Fibroblast of lung (primary cell): Measurements from ENCODE around the gene ARFGAP3. TPM values are rescaled to one million over a fixed set of nuclear protein-coding genes. Genes with fewer than 3 reads are reported as not detected.

Experiments
- DNase-seq, 2 donors: peaks; one replicate each; pipeline versions ENCODE4 v3.0.0 to v3.0.0-alpha.2; 2010; ENCODE audit warnings: low read depth in 2 of 2
- H2AFZ ChIP-seq: 2 replicates; pipeline ENCODE4 v1.5.1; 2012; ENCODE audit warnings: low read length, control low read depth, inconsistent platforms
- H3K27ac ChIP-seq: 2 replicates; pipeline ENCODE4 v1.5.1; 2011; ENCODE audit warnings: low read length, control low read depth; ENCODE audit not compliant: insufficient read depth
- H3K27me3 ChIP-seq: 2 replicates; pipeline ENCODE4 v1.5.1; 2011; ENCODE audit warnings: mild to moderate bottlenecking, low read length; ENCODE audit not compliant: control insufficient read depth, insufficient read depth
- H3K36me3 ChIP-seq: 2 replicates; pipeline ENCODE4 v1.5.1; 2011; ENCODE audit warnings: low read length; ENCODE audit not compliant: control insufficient read depth, insufficient read depth
- H3K4me1 ChIP-seq: 2 replicates; pipeline ENCODE4 v1.5.1; 2011; ENCODE audit warnings: low read length; ENCODE audit not compliant: control insufficient read depth, insufficient read depth; ENCODE audit errors: extremely low read depth
- H3K4me2 ChIP-seq: 2 replicates; pipeline ENCODE4 v1.5.1; 2011; ENCODE audit warnings: low read length, control low read depth; ENCODE audit not compliant: insufficient read depth; ENCODE audit errors: extremely low read depth
- H3K4me3 ChIP-seq, 4 experiments: fragments of 200-600 bp in 1 of 4; sonication (generic) in 1 of 4; replicated peaks in 1 of 4; 2 replicates each; pipeline ENCODE4 v1.5.1; 2011 to 2016; ENCODE audit warnings: low read length in 4 of 4, low read depth in 3 of 4, mild to moderate bottlenecking in 3 of 4, control low read depth in 2 of 4, inconsistent platforms in 1 of 4, mixed read lengths in 1 of 4; ENCODE audit not compliant: insufficient read depth in 1 of 4; ENCODE audit errors: control extremely low read depth in 1 of 4
- H3K79me2 ChIP-seq: 2 replicates; pipeline ENCODE4 v1.5.1; 2012; ENCODE audit warnings: mild to moderate bottlenecking, low read length, inconsistent platforms; ENCODE audit not compliant: control insufficient read depth, insufficient read depth
- H3K9ac ChIP-seq: 2 replicates; pipeline ENCODE4 v1.5.1; 2011; ENCODE audit warnings: mild to moderate bottlenecking, low read length, control low read depth; ENCODE audit not compliant: insufficient read depth
- H3K9me3 ChIP-seq: 2 replicates; pipeline ENCODE4 v1.5.1; 2012; ENCODE audit warnings: low read depth, low read length; ENCODE audit not compliant: control insufficient read depth, insufficient read depth
- H4K20me1 ChIP-seq: 2 replicates; pipeline ENCODE4 v1.5.1; 2011; ENCODE audit warnings: low read length; ENCODE audit not compliant: control insufficient read depth, insufficient read depth; ENCODE audit errors: extremely low read depth
- CTCF ChIP-seq, 2 donors: IDR thresholded peaks in 1 of 2; conservative IDR thresholded peaks in 1 of 2; 1 replicate in 1 of 2; 2 replicates in 1 of 2; pipeline ENCODE4 v1.5.1; 2011 to 2012; ENCODE audit warnings: low read length in 2 of 2, control low read depth in 1 of 2, inconsistent platforms in 1 of 2, low read depth in 1 of 2, mild to moderate bottlenecking in 1 of 2
- EZH2 ChIP-seq: IDR thresholded peaks from 2 replicates; pipeline ENCODE4 v1.5.1; 2012; ENCODE audit warnings: low read length, control low read depth, mild to moderate bottlenecking; ENCODE audit errors: missing control alignments
- polyA plus RNA-seq, 2 donors: library from polyadenylated mRNA; depleted of rRNA in 1 of 2; stranded (reverse) in 1 of 2; unstranded in 1 of 2; fragments of >200 nt; gene quantifications; 2 replicates each; pipeline ENCODE4 v1.2.1, GENCODE V29; 2011 to 2012; ENCODE audit warnings: missing spikeins in 1 of 2
- total RNA-seq: library from RNA; depleted of rRNA; stranded (reverse); fragments of >200 nt; gene quantifications from 2 replicates; pipeline ENCODE4 v1.2.1, GENCODE V29; 2014

Gene ARFGAP3
- total and polyA plus RNA-seq, 2 donors (not counting 1 experiment from before 2014, with no cell fraction given) = 62.1 to 74.1 TPM

GRCh38 chr22:42814616-42815015 lies 42.5 kb downstream of the ARFGAP3 start:
- Histone ChIP-seq H3K9ac (no peak overlapping the region), H3K4me3 (no peak overlapping the region), H3K4me2 (no peak overlapping the region), H4K20me1 (no peaks in the 10 kb centered on the region), H3K36me3 (peaks cover 8% of the 10 kb centered on the region), H2AFZ (no peak overlapping the region), H3K27ac (no peak overlapping the region), H3K79me2 (no peaks in the 10 kb centered on the region), H3K27me3 (no peaks in the 10 kb centered on the region), H3K4me1 (peaks cover 2% of the 10 kb centered on the region), H3K9me3 (no peaks in the 10 kb centered on the region)
- no peak for DNase-seq
- no peak for TF ChIP-seq EZH2
- no peak for TF ChIP-seq CTCF (conservative IDR thresholded peaks at IDR 0.05 in 1 of 2, IDR thresholded peaks at IDR 0.05 in 1 of 2; ENCODE audit: low read depth in 1 of 2, low read length in 2 of 2)

GRCh38 chr22:42814215-42814614 lies 42.9 kb downstream of the ARFGAP3 start:
- Histone ChIP-seq H3K27me3 (no peaks in the 10 kb centered on the region), H3K79me2 (no peaks in the 10 kb centered on the region), H3K9ac (no peak overlapping the region), H3K4me3 (no peak overlapping the region), H3K36me3 (peaks cover 8% of the 10 kb centered on the region), H3K9me3 (no peaks in the 10 kb centered on the region), H4K20me1 (no peaks in the 10 kb centered on the region), H3K27ac (no peak overlapping the region), H3K4me2 (no peak overlapping the region), H2AFZ (no peak overlapping the region), H3K4me1 (peaks cover 2% of the 10 kb centered on the region)
- DNase-seq = no peak
- TF ChIP-seq CTCF (conservative IDR thresholded peaks at IDR 0.05 in 1 of 2, IDR thresholded peaks at IDR 0.05 in 1 of 2; ENCODE audit: low read depth in 1 of 2, low read length in 2 of 2) = no peak
- TF ChIP-seq EZH2 = no peak

- no peaks in the 10 kb centered on the region for H3K9me3 ChIP-seq
- H3K9ac ChIP-seq = no peak overlapping the region
- H3K79me2 ChIP-seq = no peaks in the 10 kb centered on the region
- H3K27me3 ChIP-seq = no peaks in the 10 kb centered on the region
- no peak overlapping the region for H2AFZ ChIP-seq
- H3K36me3 ChIP-seq = peaks cover 9% of the 10 kb centered on the region
- H3K4me2 ChIP-seq = no peak overlapping the region
- no peak overlapping the region for H3K4me3 ChIP-seq
- no peak for DNase-seq
- TF ChIP-seq EZH2 = no peak
- TF ChIP-seq CTCF (conservative IDR thresholded peaks at IDR 0.05 in 1 of 2, IDR thresholded peaks at IDR 0.05 in 1 of 2; ENCODE audit: low read depth in 1 of 2, low read length in 2 of 2) = no peak
- H3K27ac ChIP-seq = no peak overlapping the region
- no peaks in the 10 kb centered on the region for H4K20me1 ChIP-seq
- peaks cover 2% of the 10 kb centered on the region for H3K4me1 ChIP-seq
Observed at GRCh38 chr22:42813501-42813900, 43.6 kb downstream of the ARFGAP3 start.
